GM12878 (cell line): ENCODE measurements around the gene ADGRD1. TPM values are rescaled to one million over a fixed set of nuclear protein-coding genes. Genes with fewer than 3 reads are reported as not detected.
A peak's percentile ranks its signal among the peaks of the same experiment; 100 is the strongest.

ENCODE experiments used
- CBFB ChIP-seq: IDR thresholded peaks from 2 replicates; pipeline ENCODE4 v1.6.1; 2016; ENCODE audit warnings: antibody characterized with exemption, low read depth
- CHD4 ChIP-seq: fragments of 200-600 bp; sonication (generic); IDR thresholded peaks from 2 replicates; pipeline ENCODE4 v1.6.1; 2016; ENCODE audit warnings: mild to moderate bottlenecking
- CUX1 ChIP-seq: IDR thresholded peaks from 2 replicates; pipeline ENCODE4 v1.6.1; 2012; ENCODE audit warnings: improper control_type of control experiment, low read depth, low read length; ENCODE audit not compliant: insufficient replicate concordance
- ELK1 ChIP-seq: IDR thresholded peaks from 2 replicates; pipeline ENCODE4 v1.6.1; 2012; ENCODE audit warnings: low read depth, low read length, improper control_type of control experiment
- ESRRA ChIP-seq: IDR thresholded peaks from 2 replicates; pipeline ENCODE4 v1.6.1; 2012; ENCODE audit warnings: mild to moderate bottlenecking, low read length, improper control_type of control experiment
- IRF4 ChIP-seq: IDR thresholded peaks from 2 replicates; pipeline ENCODE4 v1.6.1; 2011; ENCODE audit warnings: low read depth, low read length
- MLLT1 ChIP-seq: fragments of 450-650 bp; IDR thresholded peaks from 2 replicates; pipeline ENCODE4 v1.6.1; 2016; ENCODE audit warnings: mild to moderate bottlenecking
- NFYA ChIP-seq: IDR thresholded peaks from 2 replicates; pipeline ENCODE4 v1.6.1; 2011; ENCODE audit warnings: low read depth, mild to moderate bottlenecking, low read length, improper control_type of control experiment, borderline replicate concordance
- NRF1 ChIP-seq: conservative IDR thresholded peaks from 2 replicates; pipeline ENCODE4 v1.6.1; 2011; ENCODE audit warnings: mild to moderate bottlenecking, low read depth, low read length, improper control_type of control experiment
- PAX5 ChIP-seq: IDR thresholded peaks from 2 replicates; pipeline ENCODE4 v1.6.1; 2011; ENCODE audit warnings: low read depth, low read length, borderline replicate concordance
- PAX8 ChIP-seq: fragments of 450-650 bp; IDR thresholded peaks from 2 replicates; pipeline ENCODE4 v1.6.1; 2017; ENCODE audit warnings: mild to moderate bottlenecking, moderate library complexity
- RELB ChIP-seq: fragments of 450-650 bp; IDR thresholded peaks from 2 replicates; pipeline ENCODE4 v1.6.1; 2017; ENCODE audit warnings: low read depth, mild to moderate bottlenecking, moderate library complexity
- SRF ChIP-seq, 2 experiments: IDR thresholded peaks; 2 replicates each; pipeline ENCODE4 v1.6.1; 2011; ENCODE audit warnings: low read depth in 2 of 2, low read length in 2 of 2, mild to moderate bottlenecking in 1 of 2, moderate library complexity in 1 of 2
- YBX1 ChIP-seq: fragments of 450-650 bp; IDR thresholded peaks from 2 replicates; pipeline ENCODE4 v1.6.1; 2016; ENCODE audit warnings: antibody characterized with exemption
- ZNF384 ChIP-seq: IDR thresholded peaks from 2 replicates; pipeline ENCODE4 v1.6.1; 2012; ENCODE audit warnings: low read depth, mild to moderate bottlenecking, low read length, improper control_type of control experiment, borderline replicate concordance
- polyA plus RNA-seq, 11 experiments: library from polyadenylated mRNA; depleted of rRNA in 4 of 11; unstranded in 6 of 11; stranded (reverse) in 5 of 11; fragments of >200 nt; fragmentation: Nextera tagmentation in 4 of 11; fragmentation: Illumina TruSeq in 1 of 11; extraction: Ambion mirVana in 4 of 11; extraction: Trizol in 1 of 11; gene quantifications; 1 replicate in 1 of 11; 2 replicates in 10 of 11; pipeline versions ENCODE4 v1.2.1 to v1.2.3, GENCODE V29; 2011 to 2016; ENCODE audit warnings: inconsistent platforms in 2 of 11, missing spikeins in 2 of 11, low read depth in 1 of 11
- total RNA-seq, 4 experiments: library from RNA; depleted of rRNA in 3 of 4; stranded (reverse); fragments of >200 nt in 3 of 4; fragmentation: Illumina TruSeq in 1 of 4; extraction: Trizol in 1 of 4; gene quantifications; 2 replicates each; pipeline versions ENCODE4 v1.2.1 to v1.2.3, GENCODE V29; 2013 to 2021
- TF ChIP-seq, protein P1 (sequence below): IDR thresholded peaks from 2 replicates; pipeline ENCODE4 v1.6.1; 2011; ENCODE audit warnings: mild to moderate bottlenecking, low read depth, low read length, moderate library complexity; ENCODE audit not compliant: insufficient replicate concordance
- TF ChIP-seq, protein P2 (sequence below): IDR thresholded peaks from 2 replicates; pipeline ENCODE4 v1.6.1; 2011; ENCODE audit warnings: borderline replicate concordance, low read depth, mild to moderate bottlenecking, moderate library complexity, low read length; ENCODE audit not compliant: insufficient read depth, poor library complexity, severe bottlenecking

ADGRD1 gene
- total and polyA plus RNA-seq, 10 of the 15 experiments (the other 5 are each of a cell fraction or from before 2014, with no cell fraction given), result 0.15 to 12.7 (median 1.2) TPM

DNA sequence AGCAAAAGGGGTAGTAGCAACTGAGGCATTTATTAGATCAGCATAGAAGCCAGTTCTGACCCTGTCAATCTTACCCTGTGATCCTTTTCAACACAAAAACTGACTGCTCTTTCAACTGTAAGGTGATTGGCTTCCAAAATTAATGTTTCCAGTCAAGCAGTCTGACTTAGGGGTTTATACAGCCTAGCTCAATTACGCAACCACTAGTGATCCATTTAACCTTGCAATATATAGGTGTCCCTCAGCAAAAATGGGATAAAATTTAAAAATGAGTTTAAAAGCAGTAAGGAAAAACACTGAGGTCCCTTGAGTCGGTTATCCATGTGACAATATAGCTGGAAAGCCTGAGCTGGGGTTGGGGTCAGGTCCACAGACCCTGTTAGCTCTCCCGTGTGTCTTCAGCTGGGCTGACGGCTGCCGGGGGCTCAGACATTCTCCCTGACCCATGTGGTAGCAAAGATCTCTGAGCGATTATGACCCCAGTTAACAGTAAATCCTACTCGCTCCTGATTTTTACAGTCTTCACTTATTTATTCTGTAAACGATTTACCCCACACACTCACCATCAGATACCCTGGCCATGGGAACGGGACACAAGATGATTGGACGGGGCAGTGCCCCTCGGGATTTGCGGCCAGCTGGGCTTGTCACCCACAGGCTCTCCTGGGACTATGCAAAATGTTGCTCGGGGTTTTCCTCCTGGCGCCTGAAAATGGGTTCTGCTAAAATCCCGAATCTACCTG lies 16.6 kb downstream of the ADGRD1 start (continued):
- TF ChIP-seq CUX1 (no peak), MLLT1 (peak; percentile 67), NRF1 (no peak), SRF (IDR thresholded peaks at IDR 0.05; ENCODE audit: low read depth in 2 of 2, low read length in 2 of 2) (no peak), ZNF384 (no peak), ESRRA (no peak), IRF4 (no peak), RELB (peak; percentile 88), CBFB (no peak), ELK1 (no peak), NFYA (no peak), PAX8 (no peak), CHD4 (no peak), PAX5 (0 out of 2 replicates have a peak, but pooled peaks have one; percentile 35), YBX1 (0 out of 2 replicates have a peak, but pooled peaks have one; percentile 73)
- TF ChIP-seq, protein P1, sequence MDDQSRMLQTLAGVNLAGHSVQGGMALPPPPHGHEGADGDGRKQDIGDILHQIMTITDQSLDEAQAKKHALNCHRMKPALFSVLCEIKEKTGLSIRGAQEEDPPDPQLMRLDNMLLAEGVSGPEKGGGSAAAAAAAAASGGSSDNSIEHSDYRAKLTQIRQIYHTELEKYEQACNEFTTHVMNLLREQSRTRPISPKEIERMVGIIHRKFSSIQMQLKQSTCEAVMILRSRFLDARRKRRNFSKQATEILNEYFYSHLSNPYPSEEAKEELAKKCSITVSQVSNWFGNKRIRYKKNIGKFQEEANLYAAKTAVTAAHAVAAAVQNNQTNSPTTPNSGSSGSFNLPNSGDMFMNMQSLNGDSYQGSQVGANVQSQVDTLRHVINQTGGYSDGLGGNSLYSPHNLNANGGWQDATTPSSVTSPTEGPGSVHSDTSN, result no peak
- TF ChIP-seq, protein P2, sequence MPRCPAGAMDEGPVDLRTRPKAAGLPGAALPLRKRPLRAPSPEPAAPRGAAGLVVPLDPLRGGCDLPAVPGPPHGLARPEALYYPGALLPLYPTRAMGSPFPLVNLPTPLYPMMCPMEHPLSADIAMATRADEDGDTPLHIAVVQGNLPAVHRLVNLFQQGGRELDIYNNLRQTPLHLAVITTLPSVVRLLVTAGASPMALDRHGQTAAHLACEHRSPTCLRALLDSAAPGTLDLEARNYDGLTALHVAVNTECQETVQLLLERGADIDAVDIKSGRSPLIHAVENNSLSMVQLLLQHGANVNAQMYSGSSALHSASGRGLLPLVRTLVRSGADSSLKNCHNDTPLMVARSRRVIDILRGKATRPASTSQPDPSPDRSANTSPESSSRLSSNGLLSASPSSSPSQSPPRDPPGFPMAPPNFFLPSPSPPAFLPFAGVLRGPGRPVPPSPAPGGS, result no peak
